GM15510 (cell line): ENCODE results near the gene ITIH1.

ENCODE experiments used
- POLR2A ChIP-seq: IDR thresholded peaks from 3 replicates; pipeline ENCODE4 v1.6.1; 2011; ENCODE audit warnings: borderline replicate concordance; ENCODE audit not compliant: insufficient read length; ENCODE audit errors: extremely low read depth

ITIH1 gene

DNA sequence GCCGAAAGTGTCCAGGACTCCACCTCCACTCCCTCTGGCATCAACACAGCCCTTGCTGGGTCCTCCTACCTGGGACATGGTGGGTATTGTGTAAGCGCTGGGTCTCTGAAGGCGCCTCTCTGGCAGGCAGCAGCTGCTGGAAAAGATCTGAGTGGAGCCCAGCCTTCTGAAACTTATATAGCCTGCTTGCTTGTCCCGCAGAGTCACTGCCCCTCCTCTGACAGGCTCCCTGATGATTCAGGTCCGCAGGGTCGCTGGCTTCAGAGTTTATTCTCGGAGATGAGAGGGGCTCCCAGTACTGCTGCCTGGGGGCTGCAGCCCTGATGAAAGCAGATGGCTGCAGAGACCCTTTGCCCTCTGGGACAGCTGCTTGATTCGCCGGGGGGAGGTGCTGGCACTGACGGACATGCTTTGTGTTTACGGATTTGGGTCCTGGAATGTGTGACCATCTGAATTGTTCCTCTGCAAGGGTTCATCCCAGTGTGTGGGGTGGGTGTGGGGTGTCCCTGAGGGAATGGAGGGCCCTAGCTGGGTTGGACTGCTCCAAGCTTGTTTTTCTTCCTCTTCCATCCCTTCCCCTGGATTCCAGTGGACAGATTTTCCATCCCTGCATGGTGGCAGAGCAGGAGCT, 57.6 kb downstream of the ITIH1 start, which contains the start of gene MUSTN1:
MUSTN1 (minus strand) TSS at position 149 of the 631 bp plus-strand sequence; CDS start at position 78, 71 bp downstream.
- no peak for TF ChIP-seq POLR2A

GRCh38 chr3:52835766-52836470, 58.5 kb downstream of the ITIH1 start:
- TF ChIP-seq POLR2A = no peak

- no peak for TF ChIP-seq POLR2A
Observed at GRCh38 chr3:52836471-52836845, 59.1 kb downstream of the ITIH1 start.

GRCh38 chr3:52836986-52837385, 59.6 kb downstream of the ITIH1 start:
- no peak for TF ChIP-seq POLR2A

- TF ChIP-seq POLR2A = no peak
Observed at GRCh38 chr3:52838561-52839267, 61.3 kb downstream of the ITIH1 start.

- TF ChIP-seq POLR2A = no peak
Observed at GRCh38 chr3:52839268-52839575, 61.8 kb downstream of the ITIH1 start.

DNA sequence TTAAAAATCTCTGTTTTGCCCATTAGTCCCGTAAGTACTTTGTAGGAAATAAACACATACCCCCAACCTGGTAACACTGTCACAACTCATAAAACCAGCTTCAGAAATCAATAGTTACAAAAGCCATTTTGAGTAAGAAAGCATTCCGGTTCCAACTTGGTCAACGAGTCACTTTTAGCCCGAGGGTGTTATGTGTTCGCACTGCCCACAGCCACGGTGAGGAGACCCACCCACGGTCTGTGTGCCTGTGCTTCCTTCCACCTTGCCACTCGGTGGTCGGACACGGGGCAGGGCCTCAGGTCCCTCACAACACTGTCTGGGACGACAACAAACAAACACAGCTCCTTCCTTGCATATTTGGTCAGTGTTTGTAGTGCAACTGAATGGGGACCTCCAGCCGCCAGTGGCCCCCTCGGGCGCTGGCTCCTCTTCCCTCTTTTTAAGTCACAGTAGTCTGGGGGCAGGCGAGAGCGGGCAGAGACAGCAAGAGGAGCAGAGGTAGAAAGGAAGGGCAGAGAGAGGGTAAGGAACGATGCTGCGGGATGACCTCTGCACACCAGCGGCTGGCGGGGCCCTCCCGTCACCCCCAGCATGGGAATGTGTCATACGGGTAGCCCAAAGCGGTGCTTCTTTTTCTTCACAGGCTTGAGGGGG, 62.6 kb downstream of the ITIH1 start:
- TF ChIP-seq POLR2A = no peak

GRCh38 chr3:52841211-52841980, 64.0 kb downstream of the ITIH1 start:
- no peak for TF ChIP-seq POLR2A
